SK-N-SH (cell line): ENCODE data around the gene MARCHF10. TPM values are rescaled to one million over a fixed set of nuclear protein-coding genes. Genes with fewer than 3 reads are reported as not detected.

Experiments used
- CTCF ChIA-PET: fragments of 300-600, 350-600 bp; formaldehyde crosslinking; extraction: SDS; loops from one replicate; lab custom pipeline; 2021; lab: Yijun Ruan, JAX
- POLR2A ChIA-PET: fragments of 350-600 bp; sonication (Branson Sonifier 250); formaldehyde crosslinking; extraction: SDS; loops from one replicate; lab custom pipeline; 2020; ENCODE audit warnings: antibody characterized with exemption, inconsistent platforms; lab: Yijun Ruan, JAX
- DNase-seq: peaks from one replicate; pipeline ENCODE4 v3.0.0; 2012
- H2AFZ ChIP-seq: fragments of 200-600 bp; sonication (generic); 2 replicates; pipeline ENCODE4 v1.8.1; 2016; ENCODE audit warnings: antibody characterized with exemption, mild to moderate bottlenecking, low read depth
- H3F3A ChIP-seq: fragments of 200-600 bp; sonication (generic); replicated peaks from 2 replicates; pipeline ENCODE3; 2016; ENCODE audit warnings: antibody characterized with exemption, mild to moderate bottlenecking; ENCODE audit not compliant: insufficient read depth
- H3K27ac ChIP-seq, 2 experiments: fragments of 200-500 bp in 1 of 2; fragments of 200-600 bp in 1 of 2; sonication (Bioruptor generic) in 1 of 2; sonication (generic), shearing (Covaris generic) in 1 of 2; 2 replicates each; pipeline versions ENCODE4 v1.5.1 to v1.6.1; 2014 to 2016; ENCODE audit warnings: low read depth in 2 of 2, inconsistent platforms in 1 of 2, low read length in 1 of 2, mild to moderate bottlenecking in 1 of 2, mixed read lengths in 1 of 2
- H3K27me3 ChIP-seq: fragments of 200-600 bp; sonication (generic), shearing (Covaris generic); 2 replicates; pipeline ENCODE4 v1.6.1; 2016; ENCODE audit warnings: mixed run types; ENCODE audit not compliant: insufficient read depth
- H3K36me3 ChIP-seq, 2 experiments: fragments of 200-500 bp in 1 of 2; fragments of 200-600 bp in 1 of 2; sonication (Bioruptor generic) in 1 of 2; sonication (generic) in 1 of 2; replicated peaks in 1 of 2; 2 replicates each; pipeline versions ENCODE3 to v1.5.1; 2014 to 2016; ENCODE audit warnings: low read length in 1 of 2, mild to moderate bottlenecking in 1 of 2; ENCODE audit not compliant: insufficient read depth in 2 of 2, control insufficient read depth in 1 of 2
- H3K4me1 ChIP-seq, 2 experiments: fragments of 200-500 bp in 1 of 2; fragments of 200-600 bp in 1 of 2; sonication (Bioruptor generic) in 1 of 2; sonication (generic), shearing (Covaris generic) in 1 of 2; 2 replicates each; pipeline versions ENCODE4 v1.5.1 to v1.6.1; 2014 to 2016; ENCODE audit warnings: low read depth in 1 of 2, low read length in 1 of 2, mixed run types in 1 of 2; ENCODE audit not compliant: insufficient read depth in 2 of 2, control insufficient read depth in 1 of 2
- H3K4me2 ChIP-seq: fragments of 200-600 bp; sonication (generic), shearing (Covaris generic); 2 replicates; pipeline ENCODE4 v1.6.1; 2017; ENCODE audit warnings: mixed run types
- H3K4me3 ChIP-seq, 2 experiments: fragments of 200-500 bp in 1 of 2; fragments of 200-600 bp in 1 of 2; sonication (Bioruptor generic) in 1 of 2; sonication (generic), shearing (Covaris generic) in 1 of 2; 2 replicates each; pipeline versions ENCODE4 v1.5.1 to v1.8.1; 2014 to 2016; ENCODE audit warnings: low read depth in 2 of 2, inconsistent platforms in 1 of 2, low read length in 1 of 2, mild to moderate bottlenecking in 1 of 2, mixed read lengths in 1 of 2, moderate library complexity in 1 of 2
- H3K79me2 ChIP-seq: fragments of 200-600 bp; sonication (generic); 2 replicates; pipeline ENCODE4 v1.8.1; 2017; ENCODE audit warnings: mild to moderate bottlenecking; ENCODE audit not compliant: insufficient read depth
- H3K9ac ChIP-seq: fragments of 200-600 bp; sonication (generic); 2 replicates; pipeline ENCODE4 v1.6.1; 2017; ENCODE audit warnings: mixed run types
- H3K9me2 ChIP-seq: fragments of 200-600 bp; sonication (generic); 2 replicates; pipeline ENCODE4 v1.6.1; 2017; ENCODE audit warnings: mixed run types
- H3K9me3 ChIP-seq: fragments of 200-600 bp; sonication (generic); 2 replicates; pipeline ENCODE4 v1.6.1; 2017; ENCODE audit warnings: mixed run types, mild to moderate bottlenecking, moderate library complexity
- H4K20me1 ChIP-seq: fragments of 200-600 bp; sonication (generic); 2 replicates; pipeline ENCODE4 v1.6.1; 2017; ENCODE audit warnings: mild to moderate bottlenecking, mixed run types; ENCODE audit not compliant: insufficient read depth
- CHD2 ChIP-seq: fragments of 150-350 bp; IDR thresholded peaks from 2 replicates; pipeline ENCODE4 v1.6.1; 2018; ENCODE audit warnings: low read length; ENCODE audit not compliant: partially characterized antibody
- FOSL2 ChIP-seq: IDR thresholded peaks from 2 replicates; pipeline ENCODE4 v1.4.0; 2012; ENCODE audit warnings: low read depth, mild to moderate bottlenecking, moderate library complexity, borderline replicate concordance
- POLR2AphosphoS5 ChIP-seq: IDR thresholded peaks from 2 replicates; pipeline ENCODE4 v1.6.1; 2012; ENCODE audit warnings: low read depth, low read length
- SMC3 ChIP-seq: IDR thresholded peaks from 2 replicates; pipeline ENCODE4 v1.6.1; 2012; ENCODE audit warnings: low read depth, low read length, improper control_type of control experiment
- TCF12 ChIP-seq: IDR thresholded peaks from 2 replicates; pipeline ENCODE4 v1.4.0; 2012
- TEAD4 ChIP-seq: IDR thresholded peaks from 2 replicates; pipeline ENCODE4 v1.4.0; 2012; ENCODE audit warnings: mild to moderate bottlenecking, borderline replicate concordance; ENCODE audit not compliant: insufficient read depth
- YY1 ChIP-seq: IDR thresholded peaks from 2 replicates; pipeline ENCODE4 v1.4.0; 2012; ENCODE audit warnings: low read depth, mild to moderate bottlenecking
- ZBTB33 ChIP-seq: IDR thresholded peaks from 2 replicates; pipeline ENCODE4 v1.4.0; 2012; ENCODE audit warnings: low read depth, borderline replicate concordance
- WGBS: methylation state at CpG from one replicate; pipeline ENCODE4 v1.1.6; 2017; ENCODE audit warnings: low lambda C conversion rate; 5-methylcytosine and 5-hydroxymethylcytosine counted together
- polyA plus RNA-seq, 3 experiments: library from polyadenylated mRNA; depleted of rRNA; stranded (reverse); fragments of >200 nt; gene quantifications; 2 replicates each; pipeline ENCODE4 v1.2.3, GENCODE V29; 2012
- TF ChIP-seq, protein P1 (sequence below): IDR thresholded peaks from 2 replicates; pipeline ENCODE4 v1.6.1; 2012; ENCODE audit warnings: mild to moderate bottlenecking, low read depth, low read length, moderate library complexity
- TF ChIP-seq, protein P2 (sequence below): IDR thresholded peaks from 2 replicates; pipeline ENCODE4 v1.4.0; 2012; ENCODE audit warnings: low read depth, borderline replicate concordance
- TF ChIP-seq, protein P3 (sequence below): fragments of 150-350 bp; IDR thresholded peaks from 2 replicates; pipeline ENCODE4 v1.6.1; 2016; ENCODE audit warnings: mild to moderate bottlenecking, low read depth, low read length
- TF ChIP-seq, protein P4 (sequence below): fragments of 200-600 bp; sonication (generic); IDR thresholded peaks from 2 replicates; pipeline ENCODE4 v1.6.1; 2017; ENCODE audit warnings: antibody characterized with exemption, mild to moderate bottlenecking, moderate library complexity

MARCHF10 gene
- polyA plus RNA-seq, 1 of the 3 experiments (the other 2 are of a cell fraction) = 0.16 TPM

DNA sequence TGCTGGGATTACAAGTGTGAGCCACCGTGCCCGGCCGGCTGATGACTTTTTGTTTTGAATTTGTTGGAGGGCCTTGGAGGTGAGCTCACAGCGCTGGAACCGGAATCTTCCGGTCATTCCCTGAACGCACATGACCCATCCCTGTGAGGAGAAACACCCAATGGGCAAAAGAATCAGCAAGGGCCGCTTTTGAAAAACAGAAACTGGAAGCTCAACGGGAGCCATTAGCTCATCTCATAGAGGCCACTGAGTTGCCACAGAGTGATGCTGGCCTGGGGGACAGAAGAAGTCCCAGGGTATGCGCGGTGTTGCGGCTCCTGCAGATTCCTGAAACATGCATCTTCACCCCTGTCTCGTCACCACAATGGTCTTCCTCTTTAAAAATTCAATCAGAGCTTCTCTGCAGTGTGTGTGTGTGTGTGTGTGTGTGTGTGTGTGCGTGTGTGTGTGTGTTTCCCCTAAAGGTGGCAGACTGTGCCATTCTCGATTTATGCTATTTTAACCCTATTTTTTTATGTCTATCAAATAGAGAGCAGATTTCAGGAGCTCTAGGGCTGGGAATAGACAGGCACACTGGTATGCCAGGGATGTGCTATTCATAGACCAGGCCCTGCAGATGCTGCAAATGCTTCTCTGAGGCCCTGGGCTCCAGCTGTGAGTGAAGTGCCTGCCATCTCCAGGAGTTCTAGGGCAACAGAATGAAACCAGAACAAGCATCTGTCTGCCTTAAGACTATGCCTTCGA, 68.3 kb downstream of the MARCHF10 start:
- Histone ChIP-seq H3K4me1 (no peaks in the 10 kb centered on the region), H3K9me2 (no peaks in the 10 kb centered on the region), H2AFZ (no peak overlapping the region), H4K20me1 (no peaks in the 10 kb centered on the region), H3K9me3 (no peaks in the 10 kb centered on the region), H3K79me2 (no peaks in the 10 kb centered on the region), H3K27me3 (no peaks in the 10 kb centered on the region), H3K4me3 (no peak overlapping the region), H3K9ac (no peak overlapping the region), H3F3A (no peaks in the 10 kb centered on the region), H3K4me2 (no peak overlapping the region), H3K27ac (no peak overlapping the region), H3K36me3 (no peaks in the 10 kb centered on the region)
- TF ChIP-seq SMC3 (no peak; the same call in 1 of the 2 replicates), TCF12 (peak; percentile 46; the same call in 1 of the 2 replicates), ZBTB33 (no peak)
- TF ChIP-seq, protein P1, sequence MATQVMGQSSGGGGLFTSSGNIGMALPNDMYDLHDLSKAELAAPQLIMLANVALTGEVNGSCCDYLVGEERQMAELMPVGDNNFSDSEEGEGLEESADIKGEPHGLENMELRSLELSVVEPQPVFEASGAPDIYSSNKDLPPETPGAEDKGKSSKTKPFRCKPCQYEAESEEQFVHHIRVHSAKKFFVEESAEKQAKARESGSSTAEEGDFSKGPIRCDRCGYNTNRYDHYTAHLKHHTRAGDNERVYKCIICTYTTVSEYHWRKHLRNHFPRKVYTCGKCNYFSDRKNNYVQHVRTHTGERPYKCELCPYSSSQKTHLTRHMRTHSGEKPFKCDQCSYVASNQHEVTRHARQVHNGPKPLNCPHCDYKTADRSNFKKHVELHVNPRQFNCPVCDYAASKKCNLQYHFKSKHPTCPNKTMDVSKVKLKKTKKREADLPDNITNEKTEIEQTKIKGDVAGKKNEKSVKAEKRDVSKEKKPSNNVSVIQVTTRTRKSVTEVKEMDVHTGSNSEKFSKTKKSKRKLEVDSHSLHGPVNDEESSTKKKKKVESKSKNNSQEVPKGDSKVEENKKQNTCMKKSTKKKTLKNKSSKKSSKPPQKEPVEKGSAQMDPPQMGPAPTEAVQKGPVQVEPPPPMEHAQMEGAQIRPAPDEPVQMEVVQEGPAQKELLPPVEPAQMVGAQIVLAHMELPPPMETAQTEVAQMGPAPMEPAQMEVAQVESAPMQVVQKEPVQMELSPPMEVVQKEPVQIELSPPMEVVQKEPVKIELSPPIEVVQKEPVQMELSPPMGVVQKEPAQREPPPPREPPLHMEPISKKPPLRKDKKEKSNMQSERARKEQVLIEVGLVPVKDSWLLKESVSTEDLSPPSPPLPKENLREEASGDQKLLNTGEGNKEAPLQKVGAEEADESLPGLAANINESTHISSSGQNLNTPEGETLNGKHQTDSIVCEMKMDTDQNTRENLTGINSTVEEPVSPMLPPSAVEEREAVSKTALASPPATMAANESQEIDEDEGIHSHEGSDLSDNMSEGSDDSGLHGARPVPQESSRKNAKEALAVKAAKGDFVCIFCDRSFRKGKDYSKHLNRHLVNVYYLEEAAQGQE = no peak
- TF ChIP-seq, protein P2, sequence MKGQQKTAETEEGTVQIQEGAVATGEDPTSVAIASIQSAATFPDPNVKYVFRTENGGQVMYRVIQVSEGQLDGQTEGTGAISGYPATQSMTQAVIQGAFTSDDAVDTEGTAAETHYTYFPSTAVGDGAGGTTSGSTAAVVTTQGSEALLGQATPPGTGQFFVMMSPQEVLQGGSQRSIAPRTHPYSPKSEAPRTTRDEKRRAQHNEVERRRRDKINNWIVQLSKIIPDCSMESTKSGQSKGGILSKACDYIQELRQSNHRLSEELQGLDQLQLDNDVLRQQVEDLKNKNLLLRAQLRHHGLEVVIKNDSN = no peak
- TF ChIP-seq, protein P3, sequence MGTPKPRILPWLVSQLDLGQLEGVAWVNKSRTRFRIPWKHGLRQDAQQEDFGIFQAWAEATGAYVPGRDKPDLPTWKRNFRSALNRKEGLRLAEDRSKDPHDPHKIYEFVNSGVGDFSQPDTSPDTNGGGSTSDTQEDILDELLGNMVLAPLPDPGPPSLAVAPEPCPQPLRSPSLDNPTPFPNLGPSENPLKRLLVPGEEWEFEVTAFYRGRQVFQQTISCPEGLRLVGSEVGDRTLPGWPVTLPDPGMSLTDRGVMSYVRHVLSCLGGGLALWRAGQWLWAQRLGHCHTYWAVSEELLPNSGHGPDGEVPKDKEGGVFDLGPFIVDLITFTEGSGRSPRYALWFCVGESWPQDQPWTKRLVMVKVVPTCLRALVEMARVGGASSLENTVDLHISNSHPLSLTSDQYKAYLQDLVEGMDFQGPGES = no peak
- DNase-seq = no peak
- CTCF ChIA-PET = no interaction called here
- 97% methylated on average over 16 of the region's 16 CpGs for WGBS
- POLR2A ChIA-PET = interaction anchor here (1.4 kb wide), 1 partner anchor 11 kb away, joined by 3 read pairs; no protein-coding TSS in a partner anchor

DNA sequence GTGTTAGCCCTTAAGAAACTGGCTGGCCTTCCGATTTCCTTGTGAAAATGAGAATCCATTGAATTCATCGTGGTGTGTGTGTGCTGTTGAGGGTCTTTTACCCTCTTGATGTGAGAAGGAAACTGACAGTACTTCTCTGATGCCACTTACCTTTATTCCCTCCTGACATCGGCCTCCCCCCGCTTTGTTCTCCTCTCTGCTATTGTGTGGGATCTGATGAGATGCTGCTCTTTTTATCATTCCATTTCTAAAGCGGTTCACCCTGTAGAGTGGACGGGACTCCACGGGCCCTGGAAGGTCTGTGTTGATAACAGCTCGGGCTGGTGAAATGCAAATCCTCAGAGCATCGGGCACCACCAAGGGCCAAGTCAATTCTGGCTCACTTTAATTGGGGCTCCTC, 69.8 kb downstream of the MARCHF10 start:
- WGBS = 92% methylated on average over 9 of the region's 9 CpGs
- no peaks in the 10 kb centered on the region for H3K9me3 ChIP-seq
- H3K36me3 ChIP-seq = no peaks in the 10 kb centered on the region
- no peaks in the 10 kb centered on the region for H4K20me1 ChIP-seq
- no peak overlapping the region for H3K4me3 ChIP-seq
- H3K4me1 ChIP-seq = no peaks in the 10 kb centered on the region
- H3K79me2 ChIP-seq = no peaks in the 10 kb centered on the region
- POLR2A ChIA-PET = interaction anchor here (1.4 kb wide), 1 partner anchor 10 kb away, joined by 3 read pairs; no protein-coding TSS in a partner anchor
- no peak overlapping the region for H2AFZ ChIP-seq
- TF ChIP-seq FOSL2 (no peak), POLR2AphosphoS5 (no peak), YY1 (no peak), TCF12 (no peak), CHD2 (no peak), TEAD4 (no peak)
- TF ChIP-seq, protein P4, sequence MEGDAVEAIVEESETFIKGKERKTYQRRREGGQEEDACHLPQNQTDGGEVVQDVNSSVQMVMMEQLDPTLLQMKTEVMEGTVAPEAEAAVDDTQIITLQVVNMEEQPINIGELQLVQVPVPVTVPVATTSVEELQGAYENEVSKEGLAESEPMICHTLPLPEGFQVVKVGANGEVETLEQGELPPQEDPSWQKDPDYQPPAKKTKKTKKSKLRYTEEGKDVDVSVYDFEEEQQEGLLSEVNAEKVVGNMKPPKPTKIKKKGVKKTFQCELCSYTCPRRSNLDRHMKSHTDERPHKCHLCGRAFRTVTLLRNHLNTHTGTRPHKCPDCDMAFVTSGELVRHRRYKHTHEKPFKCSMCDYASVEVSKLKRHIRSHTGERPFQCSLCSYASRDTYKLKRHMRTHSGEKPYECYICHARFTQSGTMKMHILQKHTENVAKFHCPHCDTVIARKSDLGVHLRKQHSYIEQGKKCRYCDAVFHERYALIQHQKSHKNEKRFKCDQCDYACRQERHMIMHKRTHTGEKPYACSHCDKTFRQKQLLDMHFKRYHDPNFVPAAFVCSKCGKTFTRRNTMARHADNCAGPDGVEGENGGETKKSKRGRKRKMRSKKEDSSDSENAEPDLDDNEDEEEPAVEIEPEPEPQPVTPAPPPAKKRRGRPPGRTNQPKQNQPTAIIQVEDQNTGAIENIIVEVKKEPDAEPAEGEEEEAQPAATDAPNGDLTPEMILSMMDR = no peak
- DNase-seq = no peak
- no peak overlapping the region for H3K27ac ChIP-seq
- H3K27me3 ChIP-seq = no peaks in the 10 kb centered on the region
- H3K4me2 ChIP-seq = no peak overlapping the region
- H3K9me2 ChIP-seq = no peaks in the 10 kb centered on the region
- no peak overlapping the region for H3K9ac ChIP-seq
- CTCF ChIA-PET = interaction anchor here (0.8 kb wide), 1 partner anchor 16 kb away, joined by 4 read pairs; no protein-coding TSS in a partner anchor
- no peaks in the 10 kb centered on the region for H3F3A ChIP-seq
